NB4 (cell line): Measurements from ENCODE around the gene EEF1A2.

ENCODE experiments used
- POLR2A ChIP-seq: IDR thresholded peaks from 2 replicates; pipeline ENCODE4 v1.6.1; 2011; ENCODE audit warnings: mild to moderate bottlenecking; ENCODE audit not compliant: insufficient read length; ENCODE audit errors: extremely low read depth
- TF ChIP-seq, protein P1 (sequence below): IDR thresholded peaks from one replicate; pipeline ENCODE4 v1.5.1; 2012; ENCODE audit warnings: low read depth, low read length
- TF ChIP-seq, protein P2 (sequence below): IDR thresholded peaks from 2 replicates; pipeline ENCODE4 v1.6.1; 2011; ENCODE audit warnings: low read depth, low read length

DNA sequence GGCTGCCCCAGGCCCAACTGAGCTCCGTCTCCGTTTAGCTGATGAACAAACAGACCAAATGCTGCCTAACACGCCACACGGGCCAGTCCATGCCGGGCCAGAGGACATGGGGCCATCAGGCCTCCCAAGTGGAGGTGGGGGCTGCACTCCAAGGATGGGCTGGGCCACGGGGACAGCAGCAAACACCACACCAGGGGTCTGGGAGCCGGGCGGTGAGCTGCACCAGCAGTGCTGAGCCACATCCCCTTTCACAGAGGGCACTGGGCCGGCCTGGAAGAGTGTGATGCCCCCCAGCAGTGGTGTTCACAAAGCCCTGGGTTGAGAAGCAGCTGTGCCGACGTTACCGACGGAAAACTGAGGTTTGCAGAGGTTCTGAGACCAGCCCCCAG, 29.2 kb downstream of the EEF1A2 start:
- no peak for TF ChIP-seq POLR2A
- TF ChIP-seq, protein P1, sequence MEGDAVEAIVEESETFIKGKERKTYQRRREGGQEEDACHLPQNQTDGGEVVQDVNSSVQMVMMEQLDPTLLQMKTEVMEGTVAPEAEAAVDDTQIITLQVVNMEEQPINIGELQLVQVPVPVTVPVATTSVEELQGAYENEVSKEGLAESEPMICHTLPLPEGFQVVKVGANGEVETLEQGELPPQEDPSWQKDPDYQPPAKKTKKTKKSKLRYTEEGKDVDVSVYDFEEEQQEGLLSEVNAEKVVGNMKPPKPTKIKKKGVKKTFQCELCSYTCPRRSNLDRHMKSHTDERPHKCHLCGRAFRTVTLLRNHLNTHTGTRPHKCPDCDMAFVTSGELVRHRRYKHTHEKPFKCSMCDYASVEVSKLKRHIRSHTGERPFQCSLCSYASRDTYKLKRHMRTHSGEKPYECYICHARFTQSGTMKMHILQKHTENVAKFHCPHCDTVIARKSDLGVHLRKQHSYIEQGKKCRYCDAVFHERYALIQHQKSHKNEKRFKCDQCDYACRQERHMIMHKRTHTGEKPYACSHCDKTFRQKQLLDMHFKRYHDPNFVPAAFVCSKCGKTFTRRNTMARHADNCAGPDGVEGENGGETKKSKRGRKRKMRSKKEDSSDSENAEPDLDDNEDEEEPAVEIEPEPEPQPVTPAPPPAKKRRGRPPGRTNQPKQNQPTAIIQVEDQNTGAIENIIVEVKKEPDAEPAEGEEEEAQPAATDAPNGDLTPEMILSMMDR = no peak
- TF ChIP-seq, protein P2, sequence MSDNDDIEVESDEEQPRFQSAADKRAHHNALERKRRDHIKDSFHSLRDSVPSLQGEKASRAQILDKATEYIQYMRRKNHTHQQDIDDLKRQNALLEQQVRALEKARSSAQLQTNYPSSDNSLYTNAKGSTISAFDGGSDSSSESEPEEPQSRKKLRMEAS = no peak
